Measurements from ENCODE around the gene GUK1.
A peak's percentile ranks its signal among the peaks of the same experiment; 100 is the strongest.

Gene GUK1

DNA sequence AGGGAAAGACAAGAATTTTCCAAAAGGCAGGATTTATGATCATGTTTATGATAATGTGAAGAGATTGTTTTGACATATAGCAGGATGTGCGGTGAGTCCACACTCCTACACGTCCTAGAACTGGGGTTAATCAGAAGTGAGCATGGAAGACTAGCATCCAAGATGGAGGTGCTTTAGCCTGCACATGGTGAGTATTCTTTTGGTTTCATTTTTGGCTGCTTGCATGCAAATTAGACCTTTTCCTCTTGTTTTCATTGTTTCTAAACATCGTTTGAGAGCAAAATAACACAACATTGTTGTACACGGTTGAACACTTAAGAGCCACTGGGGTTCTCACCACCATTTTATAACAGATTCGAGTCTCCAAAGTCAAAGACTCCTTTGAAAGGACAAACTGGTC lies 14.9 kb upstream of the GUK1 start:
- DNase-seq = no peak

DNA sequence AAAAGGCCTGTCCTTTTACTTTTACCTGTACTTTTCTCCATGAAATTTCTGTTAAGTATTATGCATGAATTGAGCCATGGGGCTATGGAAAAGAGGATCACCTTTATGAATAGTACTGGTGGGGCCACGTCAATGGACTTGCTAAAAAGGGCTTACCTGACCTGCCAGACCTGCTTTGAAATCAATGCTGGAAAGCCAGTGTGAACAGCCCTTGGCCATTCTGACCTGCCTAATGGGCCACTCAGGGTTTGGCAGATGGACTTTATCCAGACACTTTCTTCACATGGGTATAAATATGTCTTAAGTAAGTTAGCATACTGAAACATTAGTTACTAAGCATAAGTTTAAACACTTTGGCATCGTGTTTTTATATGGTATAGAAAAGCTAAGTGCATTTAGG lies 8.3 kb upstream of the GUK1 start:
- no peak for DNase-seq

DNA sequence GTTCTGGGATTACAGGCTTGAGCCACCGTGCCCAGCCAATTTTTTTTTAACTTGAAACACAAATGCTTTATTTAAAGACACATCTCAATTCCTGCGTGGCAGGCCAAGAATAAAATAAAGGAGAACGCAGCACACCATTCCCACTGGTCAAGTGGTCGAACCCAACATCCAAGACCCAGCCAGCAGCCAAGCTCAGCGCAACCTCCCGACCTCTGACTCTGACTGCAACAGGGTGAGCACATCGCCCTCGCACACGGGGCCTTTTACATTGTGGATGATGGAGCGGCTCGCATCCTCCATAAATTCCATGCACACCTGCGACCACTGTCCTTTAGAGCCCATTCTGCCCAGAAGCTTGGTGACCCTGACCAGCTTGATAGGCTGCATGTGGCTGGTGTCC lies 5.5 kb upstream of the GUK1 start:
- no peak for DNase-seq

DNA sequence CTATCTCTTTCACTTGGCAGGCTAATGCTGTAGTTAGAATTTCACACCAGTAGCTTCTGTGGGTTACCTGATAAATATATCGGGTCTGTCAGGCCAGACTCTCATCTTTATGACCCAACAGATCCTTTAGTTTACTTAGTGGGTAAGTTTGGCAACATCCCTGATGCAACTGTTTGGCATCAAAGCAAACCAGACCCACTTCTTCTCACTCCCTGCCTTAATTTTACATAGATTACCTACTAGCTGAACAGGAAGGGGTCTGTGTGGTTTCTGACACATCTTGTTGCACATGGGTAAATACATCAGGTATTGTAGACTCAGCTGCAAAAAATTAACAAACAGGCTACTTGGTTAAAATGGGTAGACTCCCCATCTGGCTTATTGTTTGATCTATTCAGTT lies 3.2 kb upstream of the GUK1 start:
- no peak for DNase-seq

GRCh38 chr1:228139406-228139930 lies 611 bp upstream of the GUK1 start:
- no peak for DNase-seq

- DNase-seq = no peak
Measured at GRCh38 chr1:228140724-228141225, 696 bp downstream of the GUK1 start.

- peak in 15 of 58 donors; percentile 13 to 52 (median 39) for DNase-seq
Measured at GRCh38 chr1:228141226-228142044, 1.4 kb downstream of the GUK1 start.

GRCh38 chr1:228142155-228142691 lies 2.1 kb downstream of the GUK1 start:
- DNase-seq = no peak

GRCh38 chr1:228142701-228143136 lies 2.6 kb downstream of the GUK1 start:
- peak in 4 of 58 donors; percentile 13 to 48 (median 36) for DNase-seq

DNA sequence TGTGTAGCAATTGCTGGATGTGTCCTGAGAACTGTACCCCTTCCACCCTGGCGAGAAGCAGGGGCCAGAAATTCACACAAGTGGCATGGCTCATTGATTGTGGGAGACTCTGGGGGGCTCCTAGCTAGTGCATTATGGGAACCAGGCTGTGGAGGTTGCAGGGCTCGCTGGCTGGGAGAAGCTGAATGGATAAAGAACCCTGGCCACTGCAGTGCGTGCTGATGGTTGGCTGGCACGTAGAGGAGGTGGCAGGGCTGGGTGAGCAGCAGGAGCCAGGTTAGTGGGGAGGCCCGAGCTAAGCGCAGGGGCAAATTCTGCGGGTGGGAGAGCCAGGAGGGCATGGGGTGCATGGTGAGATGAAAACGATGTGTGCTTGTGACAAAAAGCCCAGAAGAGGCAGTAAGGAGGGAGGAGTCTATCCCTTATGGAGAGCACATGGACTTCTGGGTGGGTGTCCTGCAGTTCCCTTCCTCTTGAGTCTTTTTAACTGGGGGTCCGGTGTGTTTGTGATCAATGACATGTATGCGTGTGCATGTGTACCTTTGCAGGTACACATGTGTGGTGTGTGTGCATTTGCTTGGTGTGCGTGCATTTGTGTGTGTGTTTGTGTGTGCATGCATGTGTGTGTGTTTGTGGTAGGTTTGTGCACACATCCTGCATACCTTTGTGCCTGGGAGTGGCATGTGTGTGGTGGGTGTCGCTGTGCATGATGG lies 3.6 kb downstream of the GUK1 start:
- no peak for DNase-seq

GRCh38 chr1:228144193-228144992 lies 4.3 kb downstream of the GUK1 start:
- DNase-seq = no peak

GRCh38 chr1:228144993-228145343 lies 4.9 kb downstream of the GUK1 start:
- DNase-seq = no peak

DNA sequence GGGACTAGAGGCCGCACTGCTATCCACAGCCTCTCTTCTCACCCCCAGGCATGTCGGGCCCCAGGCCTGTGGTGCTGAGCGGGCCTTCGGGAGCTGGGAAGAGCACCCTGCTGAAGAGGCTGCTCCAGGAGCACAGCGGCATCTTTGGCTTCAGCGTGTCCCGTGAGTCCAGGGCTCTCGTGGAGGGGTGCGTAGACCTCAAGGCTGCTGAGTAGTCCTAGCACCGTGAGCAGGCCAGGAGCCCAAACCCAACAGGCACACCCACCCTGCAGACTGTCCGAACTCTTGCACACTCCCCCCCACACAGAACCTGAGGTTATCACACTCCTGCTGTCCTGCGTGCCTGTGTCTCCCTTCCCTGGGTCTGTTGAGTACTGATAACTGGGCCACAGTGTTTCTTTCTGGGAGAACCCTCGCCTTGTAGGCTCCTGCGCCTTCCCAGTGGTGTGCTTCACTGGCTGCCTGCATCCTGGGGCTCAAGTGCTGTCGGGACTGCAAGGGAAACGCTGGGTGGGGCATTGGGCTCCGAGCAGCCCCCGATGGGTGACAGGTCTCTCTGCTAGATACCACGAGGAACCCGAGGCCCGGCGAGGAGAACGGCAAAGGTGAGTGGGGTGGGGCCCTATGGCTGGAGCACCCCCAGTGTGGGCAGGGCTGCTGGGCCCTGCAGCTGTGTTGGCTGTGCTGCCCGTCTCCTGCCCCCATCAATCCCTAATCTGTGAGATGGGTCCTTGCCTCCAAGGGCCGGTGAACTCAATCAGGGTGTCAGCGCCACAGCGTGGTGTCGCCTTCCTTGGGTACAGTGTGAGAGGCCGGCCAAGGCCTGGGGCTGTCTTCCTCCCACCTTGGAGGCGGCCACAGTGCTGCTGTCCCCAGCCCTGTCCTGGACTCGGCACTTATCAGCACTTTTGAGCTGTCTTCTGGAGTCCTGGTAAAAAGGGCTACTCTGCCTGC lies 5.7 kb downstream of the GUK1 start:
- DNase-seq = no peak

GRCh38 chr1:228146417-228147150 lies 6.5 kb downstream of the GUK1 start:
- no peak for DNase-seq

DNA sequence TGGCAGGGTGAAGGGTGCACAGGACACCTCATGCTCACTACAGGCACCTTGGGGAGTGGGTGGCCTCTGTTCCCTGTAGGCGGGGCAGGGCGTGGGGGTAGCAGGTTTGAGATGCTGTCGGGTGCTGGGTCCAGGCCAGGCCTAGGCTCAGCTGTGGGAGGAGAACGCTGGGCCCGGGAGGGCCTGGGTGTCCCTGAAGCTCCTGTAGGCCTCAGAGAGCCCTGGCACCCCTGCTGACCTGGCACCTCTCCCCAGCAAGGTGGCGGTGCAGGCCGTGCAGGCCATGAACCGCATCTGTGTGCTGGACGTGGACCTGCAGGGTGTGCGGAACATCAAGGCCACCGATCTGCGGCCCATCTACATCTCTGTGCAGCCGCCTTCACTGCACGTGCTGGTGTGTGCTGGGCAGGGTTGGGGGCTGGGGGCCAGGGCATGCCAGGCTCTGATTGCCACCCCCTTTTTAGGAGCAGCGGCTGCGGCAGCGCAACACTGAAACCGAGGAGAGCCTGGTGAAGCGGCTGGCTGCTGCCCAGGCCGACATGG lies 7.1 kb downstream of the GUK1 start:
- no peak for DNase-seq

DNA sequence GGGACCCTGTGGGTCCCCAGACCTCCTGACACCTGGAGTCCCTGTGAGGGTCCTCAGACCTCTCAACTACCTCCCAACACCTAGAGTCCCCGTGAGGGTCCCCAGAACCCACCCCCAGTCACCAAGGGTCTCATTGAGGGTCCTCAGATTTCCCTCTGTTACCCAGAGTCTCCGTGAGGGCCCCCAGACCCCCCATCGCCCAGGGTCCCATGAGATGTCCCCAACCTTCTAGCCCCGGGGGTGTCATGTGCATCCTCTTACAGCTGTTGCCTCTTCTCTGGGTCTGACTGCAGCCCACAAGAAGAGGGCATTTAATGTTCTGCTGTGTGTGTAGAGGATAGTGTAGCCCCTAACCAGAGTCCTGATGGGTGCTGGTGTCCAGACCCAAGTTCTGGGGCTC lies 7.7 kb downstream of the GUK1 start:
- no peak for DNase-seq

- DNase-seq = peak in 8 of 58 donors; percentile 14 to 37 (median 28)
Measured at GRCh38 chr1:228148196-228148861, 8.2 kb downstream of the GUK1 start.

- no peak for DNase-seq
Measured at GRCh38 chr1:228148935-228149405, 8.9 kb downstream of the GUK1 start.
